COLO668 (cell line): ENCODE data around the gene CYTIP.
"Not testable (repeated sequence)": the region's sequence is repeated elsewhere in the genome, so short reads cannot be mapped to it uniquely, and the experiment has no call there.

Experiments
- DNase-seq: peaks from one replicate; lab custom pipeline; 2025; ENCODE audit not compliant: unreplicated experiment; lab: John Stamatoyannopoulos, UW

Gene CYTIP

DNA sequence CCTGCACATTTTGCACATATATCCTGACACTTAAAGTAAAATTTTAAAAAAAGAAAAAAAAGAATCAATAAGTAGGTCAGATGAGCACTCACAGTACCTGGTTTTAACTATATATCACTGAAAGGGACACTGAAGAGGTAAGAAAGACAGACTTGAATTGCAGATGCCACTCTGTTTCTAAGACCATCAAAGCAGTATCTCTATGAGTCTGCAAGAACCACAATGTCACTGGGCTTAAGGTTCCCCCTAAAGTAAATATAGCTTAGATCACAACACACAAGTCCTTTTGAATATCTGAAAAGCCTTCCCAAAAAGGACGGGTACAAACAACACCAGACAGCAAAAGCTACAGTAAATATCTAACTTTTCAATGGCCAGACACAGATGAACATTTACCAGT lies 57.6 kb downstream of the CYTIP start:
- DNase-seq: no peak

DNA sequence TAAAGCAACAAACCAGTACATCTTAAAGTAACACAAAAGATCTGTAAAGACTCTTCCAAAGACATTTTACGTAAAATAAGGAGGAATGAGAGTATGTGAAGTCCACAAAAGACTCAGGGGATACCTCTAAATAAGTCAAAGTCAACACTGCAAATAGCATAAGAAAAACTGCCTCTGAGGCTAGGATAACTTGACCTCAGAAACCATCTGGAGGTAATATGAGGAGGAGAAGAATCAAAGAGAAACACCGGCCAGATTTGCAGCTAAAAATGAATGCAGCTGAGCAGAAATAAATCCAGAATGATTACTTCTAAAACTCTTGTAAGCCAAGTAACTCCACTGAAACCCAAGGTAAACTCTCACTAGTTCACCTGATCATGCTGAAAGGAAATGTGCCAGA lies 66.0 kb downstream of the CYTIP start:
- DNase-seq: no peak

DNA sequence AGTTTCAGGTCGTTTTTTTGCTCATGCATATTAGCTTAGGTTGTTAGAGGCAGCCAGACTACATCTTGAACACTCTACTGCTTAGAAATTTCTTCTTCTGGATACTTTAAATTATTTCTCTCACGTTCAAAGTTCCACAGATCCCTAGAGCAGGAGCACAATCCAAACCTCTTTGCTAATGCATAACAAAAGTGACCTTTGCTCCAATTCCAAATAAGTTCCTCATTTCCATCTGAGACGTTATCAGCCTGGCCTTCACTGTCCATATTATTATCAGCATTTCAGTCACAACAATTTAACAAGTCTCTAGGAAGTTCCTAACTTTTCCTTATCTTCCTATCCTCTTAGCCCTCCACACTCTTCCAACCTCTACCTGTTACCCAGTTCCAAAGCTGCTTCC lies 67.8 kb downstream of the CYTIP start:
- DNase-seq: no peak

DNA sequence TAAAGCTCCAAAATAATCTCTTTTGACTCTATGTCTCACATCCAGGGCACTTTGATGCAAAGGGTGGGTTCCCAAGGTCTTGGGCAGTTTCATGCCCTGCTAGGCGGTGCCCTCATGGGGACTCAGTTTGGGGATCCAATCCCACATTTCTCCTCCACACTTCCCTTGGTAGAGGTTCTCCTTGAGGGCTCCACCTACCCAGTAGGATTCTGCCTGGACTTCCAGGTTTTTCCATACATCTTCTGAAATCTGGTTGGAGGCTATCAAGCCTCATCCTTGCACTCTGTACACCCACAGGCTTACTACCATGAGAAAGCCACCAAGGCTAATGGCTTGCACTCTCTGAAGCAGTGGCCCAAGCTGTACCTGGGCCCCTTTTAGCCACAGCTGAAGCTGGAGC lies 68.5 kb downstream of the CYTIP start:
- no peak for DNase-seq

DNA sequence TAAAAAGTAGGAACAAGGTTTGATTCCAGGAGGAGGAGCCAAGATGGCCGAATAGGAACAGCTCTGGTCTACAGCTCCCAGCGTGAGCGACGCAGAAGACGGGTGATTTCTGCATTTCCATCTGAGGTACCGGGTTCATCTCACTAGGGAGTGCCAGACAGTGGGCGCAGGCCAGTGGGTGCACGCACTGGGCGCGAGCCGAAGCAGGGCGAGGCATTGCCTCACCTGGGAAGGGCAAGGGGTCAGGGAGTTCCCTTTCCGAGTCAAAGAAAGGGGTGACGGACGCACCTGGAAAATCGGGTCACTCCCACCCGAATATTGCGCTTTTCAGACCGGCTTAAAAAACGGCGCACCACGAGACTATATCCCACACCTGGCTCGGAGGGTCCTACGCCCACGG lies 75.4 kb downstream of the CYTIP start:
- DNase-seq: not testable (repeated sequence)

DNA sequence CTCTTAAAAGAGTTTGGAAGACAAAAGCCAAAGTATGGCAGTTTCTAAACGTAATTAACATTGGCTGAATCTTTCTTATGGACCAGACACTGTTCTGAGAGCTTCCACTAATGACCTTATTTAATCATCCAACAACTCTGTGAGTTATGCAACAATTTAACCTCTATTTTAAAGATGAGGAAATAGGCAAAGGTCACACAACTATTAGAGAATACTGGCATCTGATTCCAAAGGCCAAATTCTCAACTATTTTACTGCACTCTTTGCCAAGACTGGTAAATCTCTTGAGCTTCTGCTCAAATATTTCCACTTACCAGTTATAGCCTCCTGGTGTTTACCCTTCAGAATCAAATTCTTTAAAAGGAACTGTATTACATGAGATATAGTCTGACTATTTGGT lies 76.2 kb downstream of the CYTIP start:
- no peak for DNase-seq
